H1 (cell line): ENCODE measurements around the gene PLD6. TPM values are rescaled to one million over a fixed set of nuclear protein-coding genes. Genes with fewer than 3 reads are reported as not detected.
A peak's percentile ranks its signal among the peaks of the same experiment; 100 is the strongest.

Experiments used
- CTCF ChIA-PET: fragments of 300-600 bp; sonication (Branson Sonifier 250); formaldehyde crosslinking; loops from one replicate; lab custom pipeline; 2021; ENCODE audit not compliant: partially characterized antibody; lab: Charles Lee
- POLR2A ChIA-PET: fragments of 300-600 bp; sonication (Branson Sonifier 250); formaldehyde crosslinking; loops from one replicate; lab custom pipeline; 2021; ENCODE audit warnings: inconsistent platforms; ENCODE audit not compliant: partially characterized antibody; lab: Charles Lee
- DNase-seq, 2 experiments: peaks; one replicate each; pipeline versions ENCODE4 v3.0.0 to v3.0.0-alpha.2; 2010 to 2022; ENCODE audit warnings: low spot score in 2 of 2, low read depth in 1 of 2, mixed read lengths in 1 of 2
- FAIRE-seq: peaks from 2 replicates; lab custom pipeline; 2011; peaks lifted over from hg19 to GRCh38; lab: Jason Lieb, UNC
- H2AFZ ChIP-seq: 2 replicates; pipeline ENCODE4 v1.8.1; 2012; ENCODE audit warnings: low read length, inconsistent platforms
- H2AK5ac ChIP-seq: 2 replicates; pipeline ENCODE4 v1.6.1; 2013; ENCODE audit warnings: low read depth, low read length
- H2BK120ac ChIP-seq: replicated peaks from 2 replicates; pipeline ENCODE3; 2013; ENCODE audit warnings: low read depth, low read length, inconsistent platforms
- H2BK12ac ChIP-seq: 2 replicates; pipeline ENCODE4 v1.6.1; 2013; ENCODE audit warnings: low read depth, low read length
- H2BK15ac ChIP-seq: 2 replicates; pipeline ENCODE4 v1.6.1; 2013; ENCODE audit warnings: low read length
- H2BK20ac ChIP-seq: 2 replicates; pipeline ENCODE4 v1.6.1; 2013; ENCODE audit warnings: low read length
- H2BK5ac ChIP-seq: 2 replicates; pipeline ENCODE4 v1.6.1; 2013; ENCODE audit warnings: low read depth, low read length
- H3K14ac ChIP-seq: 2 replicates; pipeline ENCODE4 v1.6.1; 2013; ENCODE audit warnings: inconsistent platforms; ENCODE audit not compliant: insufficient read length
- H3K18ac ChIP-seq: 2 replicates; pipeline ENCODE4 v1.6.1; 2013; ENCODE audit warnings: low read length; ENCODE audit errors: extremely low read depth
- H3K23ac ChIP-seq: 2 replicates; pipeline ENCODE4 v1.6.1; 2013; ENCODE audit warnings: inconsistent platforms; ENCODE audit not compliant: insufficient read length
- H3K23me2 ChIP-seq: 2 replicates; pipeline ENCODE4 v1.6.1; 2013; ENCODE audit warnings: low read depth, low read length
- H3K27ac ChIP-seq: 2 replicates; pipeline ENCODE4 v1.6.1; 2011; ENCODE audit warnings: low read depth, low read length, inconsistent platforms
- H3K27me3 ChIP-seq, 4 experiments: replicated peaks in 1 of 4; 1 replicate in 1 of 4; 2 replicates in 3 of 4; pipeline versions ENCODE4 v1.6.1 to v1.8.1; 2011 to 2013; ENCODE audit warnings: low read length in 3 of 4, mild to moderate bottlenecking in 3 of 4, inconsistent platforms in 2 of 4, mixed read lengths in 2 of 4, moderate library complexity in 1 of 4; ENCODE audit not compliant: control insufficient read depth in 3 of 4, insufficient read depth in 3 of 4; ENCODE audit errors: extremely low read depth in 1 of 4
- H3K36me3 ChIP-seq, 4 experiments: 2 replicates each; pipeline versions ENCODE4 v1.6.1 to v1.8.1; 2011 to 2013; ENCODE audit warnings: mild to moderate bottlenecking in 4 of 4, low read length in 3 of 4, moderate library complexity in 2 of 4, control low read depth in 1 of 4, inconsistent platforms in 1 of 4; ENCODE audit not compliant: insufficient read depth in 4 of 4, control insufficient read depth in 2 of 4
- H3K4ac ChIP-seq: replicated peaks from 2 replicates; pipeline ENCODE3; 2013; ENCODE audit warnings: low read length, low read depth, mixed read lengths, inconsistent platforms; ENCODE audit not compliant: insufficient read length
- H3K4me1 ChIP-seq, 4 experiments: replicated peaks in 1 of 4; 1 replicate in 1 of 4; 2 replicates in 3 of 4; pipeline versions ENCODE4 v1.6.1 to v1.8.1; 2011 to 2013; ENCODE audit warnings: low read length in 3 of 4, inconsistent platforms in 2 of 4, mixed read lengths in 1 of 4; ENCODE audit not compliant: insufficient read depth in 4 of 4, control insufficient read depth in 3 of 4
- H3K4me2 ChIP-seq, 2 experiments: 2 replicates each; pipeline versions ENCODE4 v1.6.1 to v1.8.1; 2011 to 2013; ENCODE audit warnings: low read depth in 2 of 2, low read length in 2 of 2, control low read depth in 1 of 2, inconsistent platforms in 1 of 2, mild to moderate bottlenecking in 1 of 2; ENCODE audit not compliant: insufficient read depth in 1 of 2
- H3K4me3 ChIP-seq, 4 experiments: fragments of 200-600, 300-600 bp in 1 of 4; sonication (generic), shearing (Covaris generic), sonication (Bioruptor Twin) in 1 of 4; 2 replicates each; pipeline versions ENCODE4 v1.5.1 to v1.8.1; 2011 to 2016; ENCODE audit warnings: low read length in 4 of 4, low read depth in 3 of 4, control low read depth in 2 of 4, inconsistent platforms in 2 of 4, mild to moderate bottlenecking in 2 of 4, mixed read lengths in 1 of 4, moderate library complexity in 1 of 4; ENCODE audit not compliant: insufficient read depth in 2 of 4; ENCODE audit errors: extremely low read depth in 1 of 4
- H3K56ac ChIP-seq: replicated peaks from 2 replicates; pipeline ENCODE3; 2013; ENCODE audit warnings: low read depth, mild to moderate bottlenecking, mixed read lengths, low read length, inconsistent platforms; ENCODE audit not compliant: insufficient read length
- H3K79me1 ChIP-seq: 2 replicates; pipeline ENCODE4 v1.6.1; 2013; ENCODE audit warnings: low read depth, low read length, control low read depth
- H3K79me2 ChIP-seq, 2 experiments: 2 replicates each; pipeline versions ENCODE4 v1.6.1 to v1.8.1; 2012 to 2013; ENCODE audit warnings: low read length in 2 of 2, mild to moderate bottlenecking in 2 of 2, inconsistent platforms in 1 of 2; ENCODE audit not compliant: insufficient read depth in 2 of 2, control insufficient read depth in 1 of 2
- H3K9ac ChIP-seq, 4 experiments: replicated peaks in 1 of 4; 1 replicate in 1 of 4; 2 replicates in 3 of 4; pipeline versions ENCODE4 v1.6.1 to v1.8.1; 2011 to 2013; ENCODE audit warnings: low read depth in 3 of 4, low read length in 3 of 4, control low read depth in 2 of 4, mild to moderate bottlenecking in 2 of 4, moderate library complexity in 2 of 4, inconsistent platforms in 1 of 4; ENCODE audit errors: extremely low read depth in 1 of 4
- H3K9me3 ChIP-seq, 2 experiments: 2 replicates each; pipeline versions ENCODE4 v1.6.1 to v1.8.1; 2012 to 2013; ENCODE audit warnings: mild to moderate bottlenecking in 2 of 2, moderate library complexity in 2 of 2, control low read depth in 1 of 2, inconsistent platforms in 1 of 2, low read depth in 1 of 2, low read length in 1 of 2, mixed read lengths in 1 of 2; ENCODE audit not compliant: insufficient read depth in 2 of 2
- H4K20me1 ChIP-seq, 2 experiments: replicated peaks in 1 of 2; 2 replicates each; pipeline versions ENCODE3 to v1.8.1; 2011 to 2013; ENCODE audit warnings: inconsistent platforms in 2 of 2, low read length in 2 of 2, mild to moderate bottlenecking in 1 of 2; ENCODE audit not compliant: insufficient read depth in 2 of 2, control insufficient read depth in 1 of 2
- H4K5ac ChIP-seq: 2 replicates; pipeline ENCODE4 v1.6.1; 2013; ENCODE audit warnings: low read length, low read depth, mixed read lengths, inconsistent platforms; ENCODE audit not compliant: insufficient read length
- H4K8ac ChIP-seq: 2 replicates; pipeline ENCODE4 v1.8.0; 2013; ENCODE audit warnings: mild to moderate bottlenecking, moderate library complexity, low read length, inconsistent platforms; ENCODE audit not compliant: insufficient read depth; ENCODE audit errors: extremely low read depth
- H4K91ac ChIP-seq: replicated peaks from 2 replicates; pipeline ENCODE3; 2013; ENCODE audit warnings: low read length, mixed read lengths, inconsistent platforms; ENCODE audit not compliant: insufficient read length
- SP1 ChIP-seq: IDR thresholded peaks from 2 replicates; pipeline ENCODE4 v1.6.1; 2011; ENCODE audit warnings: low read depth, low read length
- WGBS, 2 experiments: shearing (Covaris generic) in 1 of 2; methylation state at CpG; one replicate each; pipeline versions ENCODE4 v1.1.6 to v1.1.7; 2013 to 2015; ENCODE audit warnings: low lambda C conversion rate in 2 of 2, mixed read lengths in 2 of 2, inconsistent platforms in 1 of 2, low coverage in 1 of 2, missing lambda C conversion rate in 1 of 2; ENCODE audit not compliant: insufficient replicate concordance in 2 of 2, insufficient coverage in 1 of 2, insufficient read length in 1 of 2; ENCODE audit errors: extremely low coverage in 1 of 2, missing lambda C conversion rate in 1 of 2; 5-methylcytosine and 5-hydroxymethylcytosine counted together
- polyA plus RNA-seq, 7 experiments: library from polyadenylated mRNA; depleted of rRNA in 3 of 7; stranded (reverse) in 5 of 7; unstranded in 2 of 7; fragments of >200 nt in 5 of 7; fragments of 200-250 nt in 2 of 7; gene quantifications; 1 replicate in 5 of 7; 2 replicates in 1 of 7; 4 replicates in 1 of 7; pipeline versions ENCODE4 v1.2.1 to v1.2.3, GENCODE V29; 2011 to 2013; ENCODE audit warnings: missing spikeins in 2 of 7, mixed read lengths in 2 of 7
- total RNA-seq: library from RNA; stranded (reverse); fragmentation: NEBNext Ultra II Directional; extraction: Animal tissue kit (Norgen Biotek cat#: 25700); gene quantifications from 2 replicates; pipeline ENCODE4 v1.2.1, GENCODE V29; 2021
- TF ChIP-seq, protein P1 (sequence below), 3 experiments: IDR thresholded peaks; 1 replicate in 2 of 3; 2 replicates in 1 of 3; pipeline versions ENCODE4 v1.5.1 to v1.6.1; 2011; ENCODE audit warnings: low read length in 3 of 3, mild to moderate bottlenecking in 3 of 3, inconsistent platforms in 2 of 3, low read depth in 1 of 3, moderate library complexity in 1 of 3; ENCODE audit not compliant: insufficient read depth in 1 of 3; ENCODE audit errors: control extremely low read depth in 1 of 3

PLD6 gene
- total and polyA plus RNA-seq, 2 of the 8 experiments (the other 6 are each of a cell fraction or from before 2014, with no cell fraction given) = 0.20 to 0.22 TPM

DNA sequence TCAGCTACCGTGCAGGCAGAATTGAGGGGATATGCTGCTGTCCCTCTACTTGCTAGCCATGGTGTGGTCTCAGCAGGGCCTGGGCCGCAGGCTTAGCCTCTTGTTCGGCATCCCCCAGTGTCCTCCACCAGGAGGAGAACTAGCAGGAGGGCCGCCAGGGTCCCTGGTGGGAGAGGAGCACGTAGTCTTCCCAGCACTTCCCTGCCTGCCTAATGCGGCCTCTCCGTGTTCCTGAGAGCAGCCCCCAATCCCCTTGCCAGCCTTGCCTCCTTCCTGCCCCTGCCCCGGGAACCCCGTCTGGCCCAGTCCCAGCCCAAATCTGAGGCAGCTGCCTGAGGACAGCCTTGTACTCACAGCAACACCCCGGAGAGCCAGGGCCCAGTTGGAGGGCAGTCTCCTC is 38.1 kb downstream of the PLD6 start:
- H3K23ac ChIP-seq = no peak overlapping the region
- H3K79me2 ChIP-seq = no peaks in the 10 kb centered on the region
- ChIA-PET CTCF (interaction anchor here (0.6 to 6.2 kb wide), 9 partner anchors 10 to 190 kb away, joined by 3 to 44 read pairs (median 3); no protein-coding TSS in a partner anchor), POLR2A (no interaction called here)
- H4K5ac ChIP-seq = no peak overlapping the region
- H3K4me1 ChIP-seq = no peaks in the 10 kb centered on the region
- no peak overlapping the region for H3K27ac ChIP-seq
- no peak overlapping the region for H3K4ac ChIP-seq
- H3K56ac ChIP-seq = no peak overlapping the region
- no peak overlapping the region for H3K4me2 ChIP-seq
- no peak overlapping the region for H3K4me3 ChIP-seq
- 91% methylated on average over 10 of the region's 10 CpGs; no CpG with 5 or more reads in 1 of the 2 experiments for WGBS, 2 experiments
- H3K14ac ChIP-seq = no peak overlapping the region
- H2BK15ac ChIP-seq = no peak overlapping the region
- H4K91ac ChIP-seq = no peak overlapping the region
- no peak overlapping the region for H2AK5ac ChIP-seq
- no peak overlapping the region for H2AFZ ChIP-seq
- peaks cover 1 to 13% (median 4%) of the 10 kb centered on the region in 4 experiments; a peak in 6 of 8 replicates for H3K36me3 ChIP-seq
- H3K23me2 ChIP-seq = no peaks in the 10 kb centered on the region
- TF ChIP-seq, protein P1, sequence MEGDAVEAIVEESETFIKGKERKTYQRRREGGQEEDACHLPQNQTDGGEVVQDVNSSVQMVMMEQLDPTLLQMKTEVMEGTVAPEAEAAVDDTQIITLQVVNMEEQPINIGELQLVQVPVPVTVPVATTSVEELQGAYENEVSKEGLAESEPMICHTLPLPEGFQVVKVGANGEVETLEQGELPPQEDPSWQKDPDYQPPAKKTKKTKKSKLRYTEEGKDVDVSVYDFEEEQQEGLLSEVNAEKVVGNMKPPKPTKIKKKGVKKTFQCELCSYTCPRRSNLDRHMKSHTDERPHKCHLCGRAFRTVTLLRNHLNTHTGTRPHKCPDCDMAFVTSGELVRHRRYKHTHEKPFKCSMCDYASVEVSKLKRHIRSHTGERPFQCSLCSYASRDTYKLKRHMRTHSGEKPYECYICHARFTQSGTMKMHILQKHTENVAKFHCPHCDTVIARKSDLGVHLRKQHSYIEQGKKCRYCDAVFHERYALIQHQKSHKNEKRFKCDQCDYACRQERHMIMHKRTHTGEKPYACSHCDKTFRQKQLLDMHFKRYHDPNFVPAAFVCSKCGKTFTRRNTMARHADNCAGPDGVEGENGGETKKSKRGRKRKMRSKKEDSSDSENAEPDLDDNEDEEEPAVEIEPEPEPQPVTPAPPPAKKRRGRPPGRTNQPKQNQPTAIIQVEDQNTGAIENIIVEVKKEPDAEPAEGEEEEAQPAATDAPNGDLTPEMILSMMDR (IDR thresholded peaks at IDR 0.05; ENCODE audit: control extremely low read depth in 1 of 3, insufficient read depth in 1 of 3, low read depth in 1 of 3, low read length in 3 of 3) = peak in 1 of 3 experiments; percentile 3; a peak in 1 of 4 replicates
- no peak for TF ChIP-seq SP1
- H2BK5ac ChIP-seq = no peak overlapping the region; the same call in 1 of the 2 replicates
- no peak overlapping the region for H3K18ac ChIP-seq
- no peak for DNase-seq
- peaks cover 2 to 7% of the 10 kb centered on the region in 2 experiments for H4K20me1 ChIP-seq
- no peaks in the 10 kb centered on the region for H3K9me3 ChIP-seq
- H3K9ac ChIP-seq = no peak overlapping the region
- no peak overlapping the region for H2BK20ac ChIP-seq
- H2BK12ac ChIP-seq = no peak overlapping the region
- H3K79me1 ChIP-seq = no peaks in the 10 kb centered on the region
- H2BK120ac ChIP-seq = no peak overlapping the region
- no peak overlapping the region; the same call in 1 of the 2 replicates for H4K8ac ChIP-seq
- FAIRE-seq = no peak
- no peaks in the 10 kb centered on the region; a peak in 1 of 7 replicates for H3K27me3 ChIP-seq
